Right lobe of liver (tissue), 4 donors: ENCODE measurements around the gene COL17A1.

ENCODE experiments used
- POLR2A ChIP-seq: fragments of 450-650 bp; IDR thresholded peaks from one replicate; pipeline ENCODE4 v1.6.1; 2017; ENCODE audit warnings: antibody characterized with exemption, mild to moderate bottlenecking
- TF ChIP-seq, protein P1 (sequence below), 4 donors: fragments of 200-600 bp in 3 of 4; fragments of 450-650 bp in 1 of 4; IDR thresholded peaks; one replicate each; pipeline versions ENCODE4 v1.5.1 to v1.8.0; 2016 to 2022; ENCODE audit warnings: antibody characterized with exemption in 4 of 4, mild to moderate bottlenecking in 2 of 4
- donor health status: DM: no; HTN: no; CAD: no.
- donor health status: DM: no; HTN: no; CAD: no.
- donor health status: DM: no; HTN: yes; CAD: no.

DNA sequence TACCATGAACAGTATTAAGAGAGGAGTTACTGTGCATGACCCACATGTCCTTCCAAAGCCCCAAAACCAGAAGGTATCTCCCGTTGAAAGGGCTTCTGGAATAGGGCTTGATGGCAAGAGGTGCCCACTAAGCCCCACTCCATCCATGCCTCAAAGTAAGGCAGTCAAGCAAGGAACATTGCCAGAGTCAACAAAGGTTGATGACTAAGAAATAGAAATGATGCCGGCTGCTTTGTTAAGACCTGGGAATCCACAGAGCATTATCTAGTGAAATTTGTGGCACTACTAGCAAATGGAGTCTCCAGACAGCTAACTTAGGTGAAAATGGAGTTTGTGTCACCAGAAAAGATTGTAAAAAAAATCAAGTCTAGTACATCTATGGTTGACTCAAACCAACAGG is 42.5 kb upstream of the COL17A1 start:
- no peak for TF ChIP-seq POLR2A
- TF ChIP-seq, protein P1, sequence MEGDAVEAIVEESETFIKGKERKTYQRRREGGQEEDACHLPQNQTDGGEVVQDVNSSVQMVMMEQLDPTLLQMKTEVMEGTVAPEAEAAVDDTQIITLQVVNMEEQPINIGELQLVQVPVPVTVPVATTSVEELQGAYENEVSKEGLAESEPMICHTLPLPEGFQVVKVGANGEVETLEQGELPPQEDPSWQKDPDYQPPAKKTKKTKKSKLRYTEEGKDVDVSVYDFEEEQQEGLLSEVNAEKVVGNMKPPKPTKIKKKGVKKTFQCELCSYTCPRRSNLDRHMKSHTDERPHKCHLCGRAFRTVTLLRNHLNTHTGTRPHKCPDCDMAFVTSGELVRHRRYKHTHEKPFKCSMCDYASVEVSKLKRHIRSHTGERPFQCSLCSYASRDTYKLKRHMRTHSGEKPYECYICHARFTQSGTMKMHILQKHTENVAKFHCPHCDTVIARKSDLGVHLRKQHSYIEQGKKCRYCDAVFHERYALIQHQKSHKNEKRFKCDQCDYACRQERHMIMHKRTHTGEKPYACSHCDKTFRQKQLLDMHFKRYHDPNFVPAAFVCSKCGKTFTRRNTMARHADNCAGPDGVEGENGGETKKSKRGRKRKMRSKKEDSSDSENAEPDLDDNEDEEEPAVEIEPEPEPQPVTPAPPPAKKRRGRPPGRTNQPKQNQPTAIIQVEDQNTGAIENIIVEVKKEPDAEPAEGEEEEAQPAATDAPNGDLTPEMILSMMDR (IDR thresholded peaks at IDR 0.05): no peak
